Naive B cell (primary cell): ENCODE data around the gene LRRC4. TPM values are rescaled to one million over a fixed set of nuclear protein-coding genes. Genes with fewer than 3 reads are reported as not detected.

Source experiments
- ATAC-seq, 2 donors: fragments of 150-1000 bp; cut with Tn5 transposase; 2 replicates each; pipeline ENCODE4 v1.10.0; 2021; ENCODE audit warnings: low read depth in 2 of 2, mild to moderate bottlenecking in 2 of 2, moderate library complexity in 2 of 2
- DNase-seq: peaks from one replicate; pipeline ENCODE4 v3.0.0; 2022
- H3K27ac Mint-ChIP-seq, 6 donors: one replicate each; pipeline ENCODE4 v1.8.0; 2020 to 2022; ENCODE audit warnings: mild to moderate bottlenecking in 6 of 6, mixed read lengths in 6 of 6, moderate library complexity in 5 of 6, inconsistent platforms in 2 of 6
- H3K27me3 Mint-ChIP-seq, 3 donors: one replicate each; pipeline ENCODE4 v1.8.0; 2021 to 2022; ENCODE audit warnings: mixed read lengths in 3 of 3, mild to moderate bottlenecking in 1 of 3
- H3K36me3 Mint-ChIP-seq, 2 donors: one replicate each; pipeline ENCODE4 v1.8.0; 2020 to 2022; ENCODE audit warnings: mixed read lengths in 2 of 2, inconsistent platforms in 1 of 2, mild to moderate bottlenecking in 1 of 2
- H3K4me1 Mint-ChIP-seq, 3 donors: one replicate each; pipeline ENCODE4 v1.8.0; 2020 to 2022; ENCODE audit warnings: mixed read lengths in 3 of 3, inconsistent platforms in 1 of 3, mild to moderate bottlenecking in 1 of 3, moderate library complexity in 1 of 3
- H3K4me3 Mint-ChIP-seq, 8 donors: one replicate each; pipeline ENCODE4 v1.8.0; 2020 to 2022; ENCODE audit warnings: mild to moderate bottlenecking in 8 of 8, mixed read lengths in 8 of 8, moderate library complexity in 8 of 8, inconsistent platforms in 2 of 8
- H3K9me3 Mint-ChIP-seq, 7 donors: one replicate each; pipeline ENCODE4 v1.8.0; 2020 to 2022; ENCODE audit warnings: mixed read lengths in 7 of 7, mild to moderate bottlenecking in 5 of 7, inconsistent platforms in 2 of 7, moderate library complexity in 1 of 7
- polyA plus RNA-seq, 6 donors: library from polyadenylated mRNA; unstranded; fragments of 300-500 nt; fragmentation: Illumina TruSeq; gene quantifications; one replicate each; pipeline ENCODE4 v1.2.3, GENCODE V29; 2021; ENCODE audit warnings: low read depth in 6 of 6

Gene LRRC4
- polyA plus RNA-seq, 6 donors from 2014 or later, result 0.09 to 0.37 (median 0.13) TPM; not detected in 3

DNA sequence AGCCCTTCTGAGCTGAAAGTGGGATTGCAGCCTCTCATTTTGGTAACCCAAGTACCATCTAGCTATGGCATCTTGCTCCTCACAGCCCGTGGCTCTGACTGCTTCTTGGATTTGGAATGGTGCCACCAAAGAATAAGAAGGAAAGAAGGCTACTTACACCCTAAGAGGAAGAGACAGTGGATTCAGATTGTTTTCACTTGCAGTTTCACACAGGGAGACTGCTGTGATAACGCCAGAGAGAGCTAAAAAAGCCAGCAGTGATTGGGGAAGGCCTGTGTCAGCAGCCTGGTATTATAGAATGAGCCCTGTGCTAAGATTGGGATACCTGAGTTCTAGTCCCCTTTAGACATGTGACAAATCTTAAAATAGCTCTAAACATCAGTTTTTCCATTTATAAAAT is 3.6 kb upstream of the LRRC4 start:
- Mint-ChIP-seq H3K4me1 (peaks cover 10 to 23% (median 23%) of the 10 kb centered on the region in 3 donors), H3K9me3 (no peaks in the 10 kb centered on the region), H3K36me3 (no peaks in the 10 kb centered on the region), H3K27me3 (peaks cover 0 to 4% (median 0%) of the 10 kb centered on the region in 3 donors), H3K27ac (no peak overlapping the region), H3K4me3 (peak overlapping the region in 1 of 8 donors; percentile 86)
- ATAC-seq (no peak), DNase-seq (no peak)

DNA sequence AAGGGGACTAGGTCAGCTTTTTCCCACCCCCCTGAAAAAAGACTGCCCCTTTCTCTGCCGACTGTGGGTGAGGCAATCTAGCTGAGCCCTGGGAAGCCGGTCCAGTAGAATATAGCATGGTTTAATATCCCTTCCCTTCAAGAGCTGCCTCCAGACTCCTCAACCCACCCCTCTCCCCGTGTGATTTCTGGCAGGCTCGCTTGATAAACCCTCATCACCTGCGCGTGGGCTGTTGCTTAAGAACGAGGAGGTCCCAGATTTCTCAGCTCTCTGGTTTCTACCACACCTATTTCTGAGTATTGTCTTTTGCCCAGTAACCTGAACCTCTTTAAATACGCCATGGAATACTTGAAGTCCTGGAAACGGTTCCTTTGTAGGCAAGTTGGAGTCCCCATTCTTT is 2.0 kb upstream of the LRRC4 start:
- Mint-ChIP-seq H3K27ac (peak overlapping the region in 1 of 6 donors; percentile 7), H3K4me1 (peaks cover 14 to 30% (median 29%) of the 10 kb centered on the region in 3 donors), H3K27me3 (peaks cover 0 to 6% (median 4%) of the 10 kb centered on the region in 3 donors), H3K36me3 (peaks cover 8% of the 10 kb centered on the region in 2 donors), H3K9me3 (no peaks in the 10 kb centered on the region), H3K4me3 (peak overlapping the region; percentile 55 to 89 (median 77))
- ATAC-seq, result no peak
- DNase-seq, result no peak

DNA sequence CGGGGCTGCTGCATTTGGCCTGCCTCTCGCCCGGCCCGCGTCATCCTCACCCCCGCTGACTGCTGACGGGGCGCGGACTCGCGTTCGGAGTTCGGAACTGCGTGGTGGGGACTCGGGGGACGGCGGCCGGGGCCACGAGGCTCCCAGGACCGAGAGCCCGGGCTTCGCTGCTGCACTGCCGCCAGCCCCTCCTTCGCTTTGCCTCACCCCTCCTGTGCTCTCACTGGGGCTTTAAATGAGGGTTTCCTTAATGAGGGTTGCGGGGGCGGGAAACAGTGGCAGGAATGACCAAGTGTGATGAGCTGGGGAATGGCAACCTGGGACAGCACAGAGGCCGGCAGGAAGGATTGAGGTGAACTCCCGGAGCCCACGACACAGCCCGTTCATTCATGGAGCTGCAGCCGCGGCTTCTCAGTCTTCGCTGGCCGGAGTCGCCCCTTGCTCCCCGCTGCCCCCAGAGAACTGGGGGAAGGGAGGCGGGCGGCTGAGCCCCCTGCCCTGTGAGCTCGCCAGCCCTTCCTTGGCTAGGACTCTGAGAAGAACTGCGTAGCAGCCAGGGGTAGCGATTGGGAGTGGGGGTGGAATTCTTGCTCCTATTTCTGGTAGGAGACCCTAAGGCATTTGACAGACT is 1.5 kb upstream of the LRRC4 start:
- H3K4me3 Mint-ChIP-seq, result peak overlapping the region; percentile 15 to 89 (median 82)
- no peak overlapping the region for H3K27ac Mint-ChIP-seq
- peaks cover 8% of the 10 kb centered on the region in 2 donors for H3K36me3 Mint-ChIP-seq
- peak; percentile 32 to 36 for ATAC-seq
- peak; percentile 27 for DNase-seq
- no peaks in the 10 kb centered on the region for H3K9me3 Mint-ChIP-seq
- peaks cover 14 to 29% (median 27%) of the 10 kb centered on the region in 3 donors for H3K4me1 Mint-ChIP-seq
- H3K27me3 Mint-ChIP-seq, result peaks cover 0 to 6% (median 4%) of the 10 kb centered on the region in 3 donors

DNA sequence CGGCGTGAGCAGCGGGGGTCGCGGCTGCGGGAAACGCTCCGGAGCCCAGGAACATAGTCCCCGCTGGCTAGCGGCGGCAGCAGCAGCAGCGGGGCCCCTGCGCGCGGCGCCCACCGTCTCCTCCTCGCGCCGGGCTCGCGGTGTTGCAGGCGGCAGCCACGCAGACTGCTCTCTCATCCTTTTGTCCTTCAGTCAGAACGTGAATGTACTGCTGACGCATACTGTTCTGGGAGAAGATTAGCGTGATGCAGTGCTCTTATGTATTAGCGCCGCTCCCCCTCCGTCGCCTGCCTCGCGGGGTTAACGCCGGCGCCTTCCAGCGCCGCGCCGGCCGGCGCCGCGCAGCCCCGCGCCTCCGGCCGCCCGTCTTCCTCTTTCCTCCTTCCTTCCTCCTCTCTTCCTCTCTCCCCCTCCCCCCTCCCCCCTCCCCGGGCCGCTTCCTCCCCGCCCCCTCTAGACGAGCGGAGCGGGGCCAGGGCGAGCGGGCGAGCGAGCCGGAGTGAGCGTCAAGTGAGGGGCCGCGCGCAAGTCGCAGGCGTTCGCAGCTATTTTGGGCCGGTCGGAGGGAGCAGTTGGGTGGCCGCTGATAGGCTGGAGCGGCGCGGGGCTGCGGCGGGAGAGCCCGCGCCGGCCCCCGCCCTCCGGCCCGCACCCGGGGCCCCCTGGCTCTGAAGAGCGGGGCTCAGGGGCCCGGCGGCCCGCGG is 816 bp upstream of the LRRC4 start:
- DNase-seq (peak; percentile 43), ATAC-seq (peak; percentile 79 to 81)
- peaks cover 18 to 27% (median 20%) of the 10 kb centered on the region in 3 donors for H3K4me1 Mint-ChIP-seq
- H3K4me3 Mint-ChIP-seq, result peak overlapping the region; percentile 89 to 95 (median 90)
- H3K27me3 Mint-ChIP-seq, result peaks cover 0 to 6% (median 4%) of the 10 kb centered on the region in 3 donors
- no peaks in the 10 kb centered on the region for H3K9me3 Mint-ChIP-seq
- peak overlapping the region in 3 of 6 donors; percentile 33 to 52 (median 42) for H3K27ac Mint-ChIP-seq
- H3K36me3 Mint-ChIP-seq, result peaks cover 8% of the 10 kb centered on the region in 2 donors

DNA sequence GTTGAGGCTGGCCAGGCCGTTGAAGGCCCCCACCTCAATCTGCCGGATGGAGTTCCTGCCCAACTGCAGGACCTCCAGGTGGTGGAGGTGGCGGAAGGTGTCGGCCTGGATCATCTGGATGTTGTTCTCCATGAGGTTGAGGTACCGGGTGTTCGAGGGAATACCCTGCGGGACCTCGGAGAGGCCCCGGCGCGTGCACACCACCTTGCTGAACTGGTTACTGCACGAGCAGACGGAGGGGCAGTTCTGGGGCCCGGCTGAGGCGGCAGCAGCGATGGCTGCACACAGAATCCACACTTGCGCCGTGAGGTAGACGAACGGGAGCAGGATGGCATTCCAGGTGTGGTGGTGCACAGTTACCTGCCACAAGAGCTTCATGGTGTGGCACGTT is 979 bp downstream of the LRRC4 start:
- H3K9me3 Mint-ChIP-seq, result no peaks in the 10 kb centered on the region

DNA sequence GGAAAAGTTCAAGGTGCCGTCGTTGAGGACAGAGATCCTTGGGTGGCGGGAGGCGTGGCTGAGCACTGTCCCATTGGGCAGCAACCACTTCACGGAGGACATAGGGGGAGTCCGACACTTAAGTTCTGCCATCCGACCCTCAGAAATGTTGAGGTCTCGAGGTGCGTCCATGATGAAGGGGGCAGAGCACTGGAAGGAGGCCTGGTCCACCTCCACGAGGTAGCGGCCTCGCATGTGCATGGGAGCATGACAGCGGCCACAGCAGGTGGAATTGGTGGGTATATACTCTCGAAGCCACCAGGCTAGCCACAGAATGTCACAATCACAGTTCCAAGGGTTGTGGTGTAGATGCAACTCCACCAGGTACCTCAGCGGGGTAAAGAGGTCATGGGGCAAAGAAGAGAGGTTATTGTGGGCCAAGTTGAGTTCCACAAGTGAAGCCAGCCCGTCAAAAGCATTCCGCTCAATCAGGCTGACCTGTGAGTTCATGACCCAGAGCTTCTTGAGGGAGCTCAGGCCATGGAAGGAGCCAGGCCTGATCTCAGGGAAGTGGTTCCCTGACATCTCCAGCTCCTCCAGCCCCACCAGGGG is 1.7 kb downstream of the LRRC4 start:
- Mint-ChIP-seq H3K4me1 (peaks cover 14 to 21% (median 15%) of the 10 kb centered on the region in 3 donors), H3K36me3 (peaks cover 8% of the 10 kb centered on the region in 2 donors), H3K9me3 (no peaks in the 10 kb centered on the region), H3K27ac (peak overlapping the region in 1 of 6 donors; percentile 44), H3K4me3 (peak overlapping the region; percentile 29 to 89 (median 78)), H3K27me3 (peaks cover 0 to 6% (median 4%) of the 10 kb centered on the region in 3 donors)
- no peak for ATAC-seq
- DNase-seq, result no peak

More for the DNA sequence above, 979 bp downstream of the LRRC4 start:
- H3K27ac Mint-ChIP-seq, result peak overlapping the region in 1 of 6 donors; percentile 52
- ATAC-seq (no peak), DNase-seq (no peak)
- peaks cover 0 to 6% (median 4%) of the 10 kb centered on the region in 3 donors for H3K27me3 Mint-ChIP-seq
- H3K36me3 Mint-ChIP-seq, result peaks cover 8% of the 10 kb centered on the region in 2 donors
- H3K4me1 Mint-ChIP-seq, result peaks cover 14 to 23% (median 15%) of the 10 kb centered on the region in 3 donors
- H3K4me3 Mint-ChIP-seq, result peak overlapping the region; percentile 52 to 89 (median 78)

DNA sequence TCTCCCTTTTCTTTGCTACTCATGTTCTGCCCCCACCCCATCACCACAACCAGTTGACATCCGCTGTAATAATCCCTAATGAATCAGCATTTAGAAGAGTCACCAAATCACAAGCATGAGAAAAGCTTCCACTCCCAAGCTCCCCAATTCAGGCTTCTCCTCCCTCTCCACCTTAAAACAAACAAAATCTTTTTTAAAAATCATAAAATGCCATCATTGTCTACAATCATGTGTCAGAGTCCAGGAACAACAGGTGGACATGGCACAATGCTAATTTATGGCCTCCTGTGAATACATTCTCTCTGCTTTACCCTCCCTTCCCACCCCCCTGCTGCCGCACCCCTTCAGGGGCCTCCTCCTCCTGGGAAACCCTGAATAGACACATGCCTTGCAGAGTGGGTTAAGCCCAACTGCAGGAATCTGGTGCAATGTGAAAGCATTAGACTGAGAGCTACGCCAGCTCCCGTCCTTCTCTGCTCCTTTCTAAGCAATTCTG is 3.7 kb downstream of the LRRC4 start:
- peaks cover 15 to 24% (median 15%) of the 10 kb centered on the region in 3 donors for H3K4me1 Mint-ChIP-seq
- peaks cover 8% of the 10 kb centered on the region in 2 donors for H3K36me3 Mint-ChIP-seq
- peaks cover 0 to 6% (median 4%) of the 10 kb centered on the region in 3 donors for H3K27me3 Mint-ChIP-seq
- H3K9me3 Mint-ChIP-seq, result no peaks in the 10 kb centered on the region
- no peak overlapping the region for H3K4me3 Mint-ChIP-seq
- no peak for ATAC-seq
- DNase-seq, result no peak
- peak overlapping the region in 1 of 6 donors; percentile 32 for H3K27ac Mint-ChIP-seq

DNA sequence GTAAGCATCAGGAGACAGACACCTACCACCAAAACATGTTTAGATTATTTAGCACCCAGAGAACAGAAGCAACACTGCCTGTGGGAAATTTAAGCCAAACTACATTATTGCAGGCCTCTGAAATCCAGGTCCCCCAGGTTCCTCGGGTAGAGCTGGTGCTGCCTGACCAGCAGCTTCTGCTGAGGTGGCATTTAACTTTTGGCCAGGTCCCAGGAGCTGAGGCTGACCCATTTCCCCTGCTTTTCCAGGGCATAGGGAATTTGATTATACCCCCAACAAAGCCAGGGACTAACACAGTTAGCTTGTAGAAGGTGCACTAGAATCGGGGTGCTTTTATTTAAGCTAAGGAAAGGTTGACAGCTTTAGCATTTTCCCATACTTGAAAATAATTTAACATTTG is 4.7 kb downstream of the LRRC4 start:
- DNase-seq (no peak), ATAC-seq (no peak)
- Mint-ChIP-seq H3K9me3 (no peaks in the 10 kb centered on the region), H3K4me3 (no peak overlapping the region), H3K36me3 (peaks cover 8% of the 10 kb centered on the region in 2 donors), H3K27ac (no peak overlapping the region), H3K27me3 (peaks cover 0 to 6% (median 0%) of the 10 kb centered on the region in 3 donors), H3K4me1 (peaks cover 15 to 20% (median 15%) of the 10 kb centered on the region in 3 donors)

DNA sequence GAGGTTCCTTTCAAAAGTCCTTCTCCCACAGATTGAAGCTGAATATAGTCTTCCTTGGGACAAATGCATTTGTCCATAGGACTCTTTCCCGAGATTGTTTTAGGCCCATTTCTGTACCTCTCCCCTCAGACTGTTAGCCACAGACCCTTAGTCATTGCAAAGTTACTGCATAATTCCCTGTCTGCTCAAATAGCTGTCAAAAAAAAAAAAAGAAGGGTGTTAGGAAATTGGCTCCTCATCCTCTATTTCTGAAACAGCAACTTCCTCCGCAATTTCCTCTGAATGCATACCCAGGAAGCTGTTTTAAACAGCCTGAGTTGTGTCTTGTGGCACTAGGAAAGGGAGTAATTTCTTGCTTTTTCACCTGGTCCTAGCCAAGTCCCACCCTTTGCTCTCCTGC is 5.4 kb downstream of the LRRC4 start:
- peaks cover 15 to 20% (median 15%) of the 10 kb centered on the region in 3 donors for H3K4me1 Mint-ChIP-seq
- no peak for ATAC-seq
- H3K36me3 Mint-ChIP-seq, result peaks cover 8 to 13% of the 10 kb centered on the region in 2 donors
- no peak overlapping the region for H3K27ac Mint-ChIP-seq
- no peak for DNase-seq
- no peaks in the 10 kb centered on the region for H3K9me3 Mint-ChIP-seq
- no peak overlapping the region for H3K4me3 Mint-ChIP-seq
- H3K27me3 Mint-ChIP-seq, result peaks cover 0 to 6% (median 0%) of the 10 kb centered on the region in 3 donors

DNA sequence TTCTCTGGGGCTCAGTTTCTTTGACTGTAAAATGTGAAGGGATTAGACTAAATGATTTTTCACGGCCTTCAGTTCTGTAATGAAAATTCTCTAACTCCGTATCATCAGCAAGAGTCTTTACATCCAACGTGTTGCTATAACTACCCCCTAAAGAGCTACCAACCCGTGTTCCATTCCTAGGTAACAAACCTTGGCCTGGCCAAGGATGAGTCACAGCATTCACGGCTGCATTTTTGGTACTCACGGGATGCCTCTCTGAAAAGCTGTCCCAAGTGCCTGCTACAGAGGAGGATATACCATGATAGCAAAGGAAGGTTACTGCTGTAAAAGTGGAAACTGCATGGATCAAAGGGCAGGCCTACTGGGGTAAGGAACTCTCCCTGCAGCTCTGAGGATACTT is 5.9 kb downstream of the LRRC4 start:
- H3K9me3 Mint-ChIP-seq, result no peaks in the 10 kb centered on the region
- peaks cover 11 to 20% (median 12%) of the 10 kb centered on the region in 3 donors for H3K4me1 Mint-ChIP-seq
- H3K27me3 Mint-ChIP-seq, result peaks cover 0 to 6% (median 0%) of the 10 kb centered on the region in 3 donors
- ATAC-seq, result no peak
- peaks cover 8 to 17% of the 10 kb centered on the region in 2 donors for H3K36me3 Mint-ChIP-seq
- no peak overlapping the region for H3K27ac Mint-ChIP-seq
- no peak overlapping the region for H3K4me3 Mint-ChIP-seq
- DNase-seq, result no peak

DNA sequence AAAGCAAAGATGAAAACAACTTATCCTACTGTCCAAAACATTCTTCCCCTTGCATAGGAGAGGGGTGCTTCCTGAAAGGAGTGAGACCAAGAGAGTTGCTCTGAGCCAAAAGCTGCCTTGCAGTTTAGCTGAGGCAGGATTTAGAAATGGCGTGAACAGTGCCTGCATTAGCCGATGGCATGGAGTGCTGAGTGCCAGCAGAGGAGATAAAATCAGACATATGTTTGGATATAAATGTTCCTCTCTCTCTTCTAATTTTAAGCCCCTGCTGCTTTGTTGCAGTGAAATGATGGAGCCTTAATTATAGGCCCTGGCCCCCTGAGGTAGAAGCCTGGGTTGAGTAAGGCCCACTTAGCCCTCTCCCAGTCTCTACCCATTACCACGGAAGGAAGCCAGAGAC is 7.1 kb downstream of the LRRC4 start:
- H3K36me3 Mint-ChIP-seq, result peaks cover 5 to 12% of the 10 kb centered on the region in 2 donors
- H3K4me3 Mint-ChIP-seq, result no peak overlapping the region
- H3K27me3 Mint-ChIP-seq, result peaks cover 0 to 2% (median 0%) of the 10 kb centered on the region in 3 donors
- peak overlapping the region in 1 of 6 donors; percentile 32 for H3K27ac Mint-ChIP-seq
- no peaks in the 10 kb centered on the region for H3K9me3 Mint-ChIP-seq
- ATAC-seq, result no peak
- H3K4me1 Mint-ChIP-seq, result peaks cover 6 to 15% (median 6%) of the 10 kb centered on the region in 3 donors
- DNase-seq, result no peak

DNA sequence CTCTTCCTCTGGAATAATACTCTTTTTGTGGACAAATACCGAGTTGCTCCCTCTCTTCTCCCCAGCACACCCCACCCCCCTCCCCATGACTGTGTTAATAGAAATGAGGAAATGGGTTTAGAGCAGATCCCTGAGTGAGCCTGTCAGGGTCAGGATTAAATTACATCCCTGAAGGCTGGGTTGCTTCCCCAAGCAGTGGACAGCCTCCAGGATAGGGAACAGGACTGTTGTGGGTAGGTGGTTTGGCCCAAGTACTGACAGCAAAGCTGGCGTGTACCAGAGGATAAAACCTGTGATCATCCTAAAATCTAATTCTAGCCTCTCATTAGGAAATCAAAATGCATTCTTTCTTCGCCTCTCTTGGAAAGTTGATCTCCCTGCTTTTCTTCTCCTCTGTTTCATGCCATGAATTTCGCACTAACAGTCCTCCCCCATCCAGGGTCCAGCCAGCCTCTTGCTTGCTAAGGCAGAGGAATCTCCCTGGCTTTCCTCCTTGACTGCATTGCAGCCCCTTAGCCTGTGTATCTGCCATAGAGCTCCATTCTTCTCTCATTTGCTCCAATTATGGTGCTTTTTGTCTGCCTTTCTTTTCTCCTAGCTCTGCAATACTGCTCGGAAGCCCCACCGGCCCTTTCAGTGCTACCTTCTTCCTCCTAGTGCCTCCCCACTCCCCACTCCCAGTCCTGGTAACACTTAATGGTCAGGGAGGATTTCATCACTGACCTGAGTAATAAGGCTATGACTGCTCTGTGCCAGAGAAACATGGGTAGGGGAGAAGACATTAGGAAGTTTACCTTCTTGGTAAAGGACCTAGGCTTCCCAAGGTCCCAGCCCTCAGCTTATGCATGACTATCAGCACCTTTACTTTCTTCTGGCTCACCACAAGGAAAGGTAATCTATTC is 8.4 kb downstream of the LRRC4 start:
- Mint-ChIP-seq H3K4me1 (peaks cover 0 to 13% (median 6%) of the 10 kb centered on the region in 3 donors), H3K27ac (peak overlapping the region in 1 of 6 donors; percentile 4), H3K36me3 (peaks cover 0 to 9% of the 10 kb centered on the region in 2 donors), H3K27me3 (no peaks in the 10 kb centered on the region), H3K9me3 (no peaks in the 10 kb centered on the region), H3K4me3 (no peak overlapping the region)
- DNase-seq, result no peak
- no peak for ATAC-seq
